Testis (tissue), 2 donors: ENCODE data around the gene CORO1C.

ENCODE experiments used
- POLR2A ChIP-seq: fragments of 450-650 bp; IDR thresholded peaks from one replicate; pipeline ENCODE4 v1.6.1; 2017; ENCODE audit warnings: antibody characterized with exemption, mild to moderate bottlenecking, moderate library complexity
- TF ChIP-seq, protein P1 (sequence below), 3 experiments: fragments of 450-650 bp in 2 of 3; fragments of 200-600 bp in 1 of 3; sonication (generic) in 1 of 3; IDR thresholded peaks; one replicate each; pipeline ENCODE4 v1.5.1; 2016 to 2019; ENCODE audit warnings: antibody characterized with exemption in 3 of 3, mild to moderate bottlenecking in 2 of 3, moderate library complexity in 1 of 3

DNA sequence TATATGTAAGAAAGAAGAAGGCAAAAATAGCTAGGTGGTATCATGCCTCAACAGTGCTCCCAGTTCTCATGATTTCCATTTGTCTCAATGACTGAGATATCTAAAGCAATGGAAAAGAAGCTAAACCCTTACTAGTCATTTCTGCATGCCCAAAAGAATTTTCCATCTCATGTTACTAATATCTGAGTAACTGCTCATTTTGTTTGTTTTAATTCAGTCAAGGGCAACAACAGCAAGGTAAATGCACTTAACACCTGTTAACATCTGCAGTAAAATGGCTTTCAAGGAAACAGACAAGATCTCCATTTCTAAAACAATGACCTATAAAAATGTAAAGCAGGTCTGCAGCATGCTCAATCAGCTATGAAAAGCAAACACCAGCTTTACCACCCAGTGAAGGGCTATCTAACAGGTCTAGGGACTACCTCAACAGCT, 78.2 kb downstream of the CORO1C start:
- TF ChIP-seq, protein P1, sequence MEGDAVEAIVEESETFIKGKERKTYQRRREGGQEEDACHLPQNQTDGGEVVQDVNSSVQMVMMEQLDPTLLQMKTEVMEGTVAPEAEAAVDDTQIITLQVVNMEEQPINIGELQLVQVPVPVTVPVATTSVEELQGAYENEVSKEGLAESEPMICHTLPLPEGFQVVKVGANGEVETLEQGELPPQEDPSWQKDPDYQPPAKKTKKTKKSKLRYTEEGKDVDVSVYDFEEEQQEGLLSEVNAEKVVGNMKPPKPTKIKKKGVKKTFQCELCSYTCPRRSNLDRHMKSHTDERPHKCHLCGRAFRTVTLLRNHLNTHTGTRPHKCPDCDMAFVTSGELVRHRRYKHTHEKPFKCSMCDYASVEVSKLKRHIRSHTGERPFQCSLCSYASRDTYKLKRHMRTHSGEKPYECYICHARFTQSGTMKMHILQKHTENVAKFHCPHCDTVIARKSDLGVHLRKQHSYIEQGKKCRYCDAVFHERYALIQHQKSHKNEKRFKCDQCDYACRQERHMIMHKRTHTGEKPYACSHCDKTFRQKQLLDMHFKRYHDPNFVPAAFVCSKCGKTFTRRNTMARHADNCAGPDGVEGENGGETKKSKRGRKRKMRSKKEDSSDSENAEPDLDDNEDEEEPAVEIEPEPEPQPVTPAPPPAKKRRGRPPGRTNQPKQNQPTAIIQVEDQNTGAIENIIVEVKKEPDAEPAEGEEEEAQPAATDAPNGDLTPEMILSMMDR (IDR thresholded peaks at IDR 0.05) = no peak
- TF ChIP-seq POLR2A = no peak
